ENCODE measurements around the gene TRIO.
A peak's percentile ranks its signal among the peaks of the same experiment; 100 is the strongest.

Gene TRIO

GRCh38 chr5:14243766-14244165 lies 100.6 kb downstream of the TRIO start:
- Histone ChIP-seq H3K14ac (ENCODE audit: low read length) (no peak overlapping the region), H4K8ac (ENCODE audit: low read depth, low read length) (no peak overlapping the region), H3K4me2 (ENCODE audit: insufficient read depth, low read length, poor library complexity, severe bottlenecking) (no peak overlapping the region), H3K27me3 (ENCODE audit: control insufficient read depth in 3 of 3, insufficient read depth in 3 of 3, low read depth in 1 of 3, low read length in 3 of 3) (no peaks in the 10 kb centered on the region), H3K18ac (ENCODE audit: low read length) (no peak overlapping the region), H3K9ac (ENCODE audit: low read depth, low read length, poor library complexity) (no peak overlapping the region), H3K4me3 (ENCODE audit: low read length in 2 of 2) (no peak overlapping the region), H3K4ac (ENCODE audit: low read length) (no peak overlapping the region), H2BK12ac (ENCODE audit: low read length) (no peak overlapping the region), H2BK5ac (ENCODE audit: low read length) (no peak overlapping the region), H3K23ac (ENCODE audit: low read depth, low read length, poor library complexity) (no peak overlapping the region), H2AK5ac (ENCODE audit: low read depth, low read length) (no peak overlapping the region), H3K79me1 (ENCODE audit: low read depth, low read length) (no peaks in the 10 kb centered on the region), H3K27ac (replicated peaks; ENCODE audit: low read length) (no peak overlapping the region), H3K9me3 (replicated peaks in 1 of 2; ENCODE audit: control insufficient read depth in 2 of 2, insufficient read depth in 1 of 2, low read depth in 1 of 2, low read length in 2 of 2) (no peaks in the 10 kb centered on the region), H2BK120ac (ENCODE audit: low read depth, low read length) (no peak overlapping the region), H4K91ac (ENCODE audit: low read depth, low read length, poor library complexity) (no peak overlapping the region), H2AFZ (ENCODE audit: low read length) (no peak overlapping the region), H2BK15ac (ENCODE audit: low read length) (no peak overlapping the region), H3K36me3 (replicated peaks in 1 of 2; ENCODE audit: control insufficient read depth in 2 of 2, insufficient read depth in 2 of 2, low read length in 2 of 2) (peaks cover 0 to 2% of the 10 kb centered on the region in 2 donors), H3K4me1 (ENCODE audit: control insufficient read depth in 2 of 2, insufficient read depth in 1 of 2, low read depth in 1 of 2, low read length in 2 of 2) (peaks cover 24 to 34% of the 10 kb centered on the region in 2 donors)
- no CpG with 5 or more reads among the region's 5 CpGs for WGBS, 2 donors (ENCODE audit: extremely low coverage in 2 of 2, insufficient read length in 2 of 2, insufficient replicate concordance in 1 of 2)
- DNase-seq (ENCODE audit: low spot score), result no peak

GRCh38 chr5:14244721-14245120 lies 101.6 kb downstream of the TRIO start:
- H3K4me3 ChIP-seq (ENCODE audit: low read length in 2 of 2), result no peak overlapping the region
- no peak overlapping the region for H2BK5ac ChIP-seq (ENCODE audit: low read length)
- H2AFZ ChIP-seq (ENCODE audit: low read length), result no peak overlapping the region
- H4K91ac ChIP-seq (ENCODE audit: low read depth, low read length, poor library complexity), result no peak overlapping the region
- WGBS, 2 donors (ENCODE audit: extremely low coverage in 2 of 2, insufficient read length in 2 of 2, insufficient replicate concordance in 1 of 2), result no CpG with 5 or more reads among the region's 6 CpGs
- no peak overlapping the region for H3K14ac ChIP-seq (ENCODE audit: low read length)
- no peaks in the 10 kb centered on the region for H3K9me3 ChIP-seq (replicated peaks in 1 of 2; ENCODE audit: control insufficient read depth in 2 of 2, insufficient read depth in 1 of 2, low read depth in 1 of 2, low read length in 2 of 2)
- no peak overlapping the region for H3K4me2 ChIP-seq (ENCODE audit: insufficient read depth, low read length, poor library complexity, severe bottlenecking)
- no peak overlapping the region for H3K27ac ChIP-seq (replicated peaks; ENCODE audit: low read length)
- H3K79me1 ChIP-seq (ENCODE audit: low read depth, low read length), result peaks cover 4% of the 10 kb centered on the region
- H3K18ac ChIP-seq (ENCODE audit: low read length), result peak overlapping the region; percentile 74
- no peaks in the 10 kb centered on the region for H3K36me3 ChIP-seq (replicated peaks in 1 of 2; ENCODE audit: control insufficient read depth in 2 of 2, insufficient read depth in 2 of 2, low read length in 2 of 2)
- H2BK15ac ChIP-seq (ENCODE audit: low read length), result no peak overlapping the region
- H4K8ac ChIP-seq (ENCODE audit: low read depth, low read length), result no peak overlapping the region
- no peak overlapping the region for H3K4ac ChIP-seq (ENCODE audit: low read length)
- no peak overlapping the region for H2AK5ac ChIP-seq (ENCODE audit: low read depth, low read length)
- H3K4me1 ChIP-seq (ENCODE audit: control insufficient read depth in 2 of 2, insufficient read depth in 1 of 2, low read depth in 1 of 2, low read length in 2 of 2), result peaks cover 25 to 35% of the 10 kb centered on the region in 2 donors
- no peak overlapping the region for H2BK120ac ChIP-seq (ENCODE audit: low read depth, low read length)
- H3K27me3 ChIP-seq (ENCODE audit: control insufficient read depth in 3 of 3, insufficient read depth in 3 of 3, low read depth in 1 of 3, low read length in 3 of 3), result no peaks in the 10 kb centered on the region
- H2BK12ac ChIP-seq (ENCODE audit: low read length), result no peak overlapping the region
- no peak overlapping the region for H3K23ac ChIP-seq (ENCODE audit: low read depth, low read length, poor library complexity)
- DNase-seq (ENCODE audit: low spot score), result no peak
- H3K9ac ChIP-seq (ENCODE audit: low read depth, low read length, poor library complexity), result no peak overlapping the region

- H3K27me3 ChIP-seq (ENCODE audit: control insufficient read depth in 3 of 3, insufficient read depth in 3 of 3, low read depth in 1 of 3, low read length in 3 of 3), result no peaks in the 10 kb centered on the region
- no peak overlapping the region for H2BK12ac ChIP-seq (ENCODE audit: low read length)
- WGBS, 2 donors (ENCODE audit: extremely low coverage in 2 of 2, insufficient read length in 2 of 2, insufficient replicate concordance in 1 of 2), result no CpG with 5 or more reads among the region's 13 CpGs
- no peak overlapping the region for H4K91ac ChIP-seq (ENCODE audit: low read depth, low read length, poor library complexity)
- no peak overlapping the region for H3K27ac ChIP-seq (replicated peaks; ENCODE audit: low read length)
- H3K36me3 ChIP-seq (replicated peaks in 1 of 2; ENCODE audit: control insufficient read depth in 2 of 2, insufficient read depth in 2 of 2, low read length in 2 of 2), result no peaks in the 10 kb centered on the region
- H3K4me1 ChIP-seq (ENCODE audit: control insufficient read depth in 2 of 2, insufficient read depth in 1 of 2, low read depth in 1 of 2, low read length in 2 of 2), result peaks cover 29 to 40% of the 10 kb centered on the region in 2 donors
- no peak overlapping the region for H3K4me3 ChIP-seq (ENCODE audit: low read length in 2 of 2)
- H2BK5ac ChIP-seq (ENCODE audit: low read length), result no peak overlapping the region
- no peak overlapping the region for H2BK120ac ChIP-seq (ENCODE audit: low read depth, low read length)
- no peak overlapping the region for H2AFZ ChIP-seq (ENCODE audit: low read length)
- H3K9me3 ChIP-seq (replicated peaks in 1 of 2; ENCODE audit: control insufficient read depth in 2 of 2, insufficient read depth in 1 of 2, low read depth in 1 of 2, low read length in 2 of 2), result no peaks in the 10 kb centered on the region
- H2AK5ac ChIP-seq (ENCODE audit: low read depth, low read length), result no peak overlapping the region
- no peak overlapping the region for H4K8ac ChIP-seq (ENCODE audit: low read depth, low read length)
- no peak overlapping the region for H3K23ac ChIP-seq (ENCODE audit: low read depth, low read length, poor library complexity)
- no peak for DNase-seq (ENCODE audit: low spot score)
- H3K14ac ChIP-seq (ENCODE audit: low read length), result no peak overlapping the region
- H3K4me2 ChIP-seq (ENCODE audit: insufficient read depth, low read length, poor library complexity, severe bottlenecking), result no peak overlapping the region
- H3K9ac ChIP-seq (ENCODE audit: low read depth, low read length, poor library complexity), result no peak overlapping the region
- no peak overlapping the region for H2BK15ac ChIP-seq (ENCODE audit: low read length)
- no peak overlapping the region for H3K4ac ChIP-seq (ENCODE audit: low read length)
- H3K18ac ChIP-seq (ENCODE audit: low read length), result no peak overlapping the region
- H3K79me1 ChIP-seq (ENCODE audit: low read depth, low read length), result peaks cover 4% of the 10 kb centered on the region
Measured at GRCh38 chr5:14245132-14245925, 102.2 kb downstream of the TRIO start.

GRCh38 chr5:14246350-14247053 lies 103.4 kb downstream of the TRIO start:
- H2BK5ac ChIP-seq (ENCODE audit: low read length), result no peak overlapping the region
- no peak for DNase-seq (ENCODE audit: low spot score)
- WGBS, 2 donors (ENCODE audit: extremely low coverage in 2 of 2, insufficient read length in 2 of 2, insufficient replicate concordance in 1 of 2), result no CpG with 5 or more reads among the region's 9 CpGs

More at GRCh38 chr5:14246350-14247053, 103.4 kb downstream of the TRIO start:
- no peak overlapping the region for H2AFZ ChIP-seq (ENCODE audit: low read length)
- no peak overlapping the region for H3K4me3 ChIP-seq (ENCODE audit: low read length in 2 of 2)
- no peak overlapping the region for H3K4me2 ChIP-seq (ENCODE audit: insufficient read depth, low read length, poor library complexity, severe bottlenecking)
- H4K91ac ChIP-seq (ENCODE audit: low read depth, low read length, poor library complexity), result no peak overlapping the region
- peak overlapping the region; percentile 76 for H3K18ac ChIP-seq (ENCODE audit: low read length)
- H3K14ac ChIP-seq (ENCODE audit: low read length), result no peak overlapping the region
- H3K4me1 ChIP-seq (ENCODE audit: control insufficient read depth in 2 of 2, insufficient read depth in 1 of 2, low read depth in 1 of 2, low read length in 2 of 2), result peaks cover 34 to 43% of the 10 kb centered on the region in 2 donors
- no peak overlapping the region for H2BK12ac ChIP-seq (ENCODE audit: low read length)
- H3K9ac ChIP-seq (ENCODE audit: low read depth, low read length, poor library complexity), result peak overlapping the region; percentile 17
- H3K27ac ChIP-seq (replicated peaks; ENCODE audit: low read length), result no peak overlapping the region
- H2AK5ac ChIP-seq (ENCODE audit: low read depth, low read length), result no peak overlapping the region
- no peaks in the 10 kb centered on the region for H3K27me3 ChIP-seq (ENCODE audit: control insufficient read depth in 3 of 3, insufficient read depth in 3 of 3, low read depth in 1 of 3, low read length in 3 of 3)
- H4K8ac ChIP-seq (ENCODE audit: low read depth, low read length), result no peak overlapping the region
- H3K36me3 ChIP-seq (replicated peaks in 1 of 2; ENCODE audit: control insufficient read depth in 2 of 2, insufficient read depth in 2 of 2, low read length in 2 of 2), result no peaks in the 10 kb centered on the region
- H3K79me1 ChIP-seq (ENCODE audit: low read depth, low read length), result peaks cover 6% of the 10 kb centered on the region
- H3K9me3 ChIP-seq (replicated peaks in 1 of 2; ENCODE audit: control insufficient read depth in 2 of 2, insufficient read depth in 1 of 2, low read depth in 1 of 2, low read length in 2 of 2), result no peaks in the 10 kb centered on the region
- no peak overlapping the region for H3K4ac ChIP-seq (ENCODE audit: low read length)
- no peak overlapping the region for H2BK120ac ChIP-seq (ENCODE audit: low read depth, low read length)
- H2BK15ac ChIP-seq (ENCODE audit: low read length), result no peak overlapping the region
- no peak overlapping the region for H3K23ac ChIP-seq (ENCODE audit: low read depth, low read length, poor library complexity)

Data from neuronal stem cell (in vitro differentiated cells).